ENCODE data around the gene ZBTB24.
"Not testable (repeated sequence)": the region's sequence is repeated elsewhere in the genome, so short reads cannot be mapped to it uniquely, and the experiment has no call there.

ZBTB24 gene

GRCh38 chr6:109471105-109471810 lies 11.8 kb downstream of the ZBTB24 start:
- no peak for DNase-seq (ENCODE audit: low read depth in 2 of 2)

GRCh38 chr6:109469591-109470189 lies 13.3 kb downstream of the ZBTB24 start:
- no peak for DNase-seq (ENCODE audit: low read depth in 2 of 2)

- DNase-seq (ENCODE audit: low read depth in 2 of 2) = no peak
Observed at GRCh38 chr6:109467696-109468095, 15.3 kb downstream of the ZBTB24 start.

- no peak for DNase-seq (ENCODE audit: low read depth in 2 of 2)
Observed at GRCh38 chr6:109466212-109466923, 16.7 kb downstream of the ZBTB24 start.

GRCh38 chr6:109465772-109466171 lies 17.2 kb downstream of the ZBTB24 start:
- no peak for DNase-seq (ENCODE audit: low read depth in 2 of 2)

- no peak for DNase-seq (ENCODE audit: low read depth in 2 of 2)
Observed at GRCh38 chr6:109461733-109462526, 21.1 kb downstream of the ZBTB24 start.

- DNase-seq (ENCODE audit: low read depth in 2 of 2) = not testable (repeated sequence)
Observed at GRCh38 chr6:109461205-109461604, 21.8 kb downstream of the ZBTB24 start.

- DNase-seq (ENCODE audit: low read depth in 2 of 2) = no peak
Observed at GRCh38 chr6:109460161-109460829, 22.7 kb downstream of the ZBTB24 start.

- DNase-seq (ENCODE audit: low read depth in 2 of 2) = no peak
Observed at GRCh38 chr6:109458774-109459531, 24.1 kb downstream of the ZBTB24 start.

- DNase-seq (ENCODE audit: low read depth in 2 of 2) = no peak
Observed at GRCh38 chr6:109457562-109457996, 25.4 kb downstream of the ZBTB24 start.

- DNase-seq (ENCODE audit: low read depth in 2 of 2) = no peak
Observed at GRCh38 chr6:109456710-109457561, 26.1 kb downstream of the ZBTB24 start.

- DNase-seq (ENCODE audit: low read depth in 2 of 2) = no peak
Observed at GRCh38 chr6:109456111-109456583, 26.9 kb downstream of the ZBTB24 start.

- no peak for DNase-seq (ENCODE audit: low read depth in 2 of 2)
Observed at GRCh38 chr6:109455437-109456110, 27.4 kb downstream of the ZBTB24 start, which contains the start of gene MICAL1. Gene MICAL1 (minus strand): TSS chr6:109455772. CDS start chr6:109454196, 1,576 bp downstream.

- DNase-seq (ENCODE audit: low read depth in 2 of 2) = no peak
Observed at GRCh38 chr6:109454496-109455436, 28.3 kb downstream of the ZBTB24 start.

- DNase-seq (ENCODE audit: low read depth in 2 of 2) = no peak
Observed at GRCh38 chr6:109453594-109454495, 29.2 kb downstream of the ZBTB24 start.

GRCh38 chr6:109453156-109453555 lies 29.9 kb downstream of the ZBTB24 start:
- DNase-seq (ENCODE audit: low read depth in 2 of 2) = no peak

- no peak for DNase-seq (ENCODE audit: low read depth in 2 of 2)
Observed at GRCh38 chr6:109452181-109452580, 30.8 kb downstream of the ZBTB24 start.

Data from fibroblast of skin of left quadriceps (primary cell).